H1 (cell line): ENCODE data around the gene IL21R. TPM values are rescaled to one million over a fixed set of nuclear protein-coding genes. Genes with fewer than 3 reads are reported as not detected.

Experiments
- CTCF ChIA-PET: fragments of 300-600 bp; sonication (Branson Sonifier 250); formaldehyde crosslinking; loops from one replicate; lab custom pipeline; 2021; ENCODE audit not compliant: partially characterized antibody; lab: Charles Lee
- POLR2A ChIA-PET: fragments of 300-600 bp; sonication (Branson Sonifier 250); formaldehyde crosslinking; loops from one replicate; lab custom pipeline; 2021; ENCODE audit warnings: inconsistent platforms; ENCODE audit not compliant: partially characterized antibody; lab: Charles Lee
- DNase-seq, 2 experiments: peaks; one replicate each; pipeline versions ENCODE4 v3.0.0 to v3.0.0-alpha.2; 2010 to 2022; ENCODE audit warnings: low spot score in 2 of 2, low read depth in 1 of 2, mixed read lengths in 1 of 2
- FAIRE-seq: peaks from 2 replicates; lab custom pipeline; 2011; peaks lifted over from hg19 to GRCh38; lab: Jason Lieb, UNC
- H2AFZ ChIP-seq: 2 replicates; pipeline ENCODE4 v1.8.1; 2012; ENCODE audit warnings: low read length, inconsistent platforms
- H2AK5ac ChIP-seq: 2 replicates; pipeline ENCODE4 v1.6.1; 2013; ENCODE audit warnings: low read depth, low read length
- H2BK120ac ChIP-seq: replicated peaks from 2 replicates; pipeline ENCODE3; 2013; ENCODE audit warnings: low read depth, low read length, inconsistent platforms
- H2BK12ac ChIP-seq: 2 replicates; pipeline ENCODE4 v1.6.1; 2013; ENCODE audit warnings: low read depth, low read length
- H2BK15ac ChIP-seq: 2 replicates; pipeline ENCODE4 v1.6.1; 2013; ENCODE audit warnings: low read length
- H2BK20ac ChIP-seq: 2 replicates; pipeline ENCODE4 v1.6.1; 2013; ENCODE audit warnings: low read length
- H2BK5ac ChIP-seq: 2 replicates; pipeline ENCODE4 v1.6.1; 2013; ENCODE audit warnings: low read depth, low read length
- H3K14ac ChIP-seq: 2 replicates; pipeline ENCODE4 v1.6.1; 2013; ENCODE audit warnings: inconsistent platforms; ENCODE audit not compliant: insufficient read length
- H3K18ac ChIP-seq: 2 replicates; pipeline ENCODE4 v1.6.1; 2013; ENCODE audit warnings: low read length; ENCODE audit errors: extremely low read depth
- H3K23ac ChIP-seq: 2 replicates; pipeline ENCODE4 v1.6.1; 2013; ENCODE audit warnings: inconsistent platforms; ENCODE audit not compliant: insufficient read length
- H3K23me2 ChIP-seq: 2 replicates; pipeline ENCODE4 v1.6.1; 2013; ENCODE audit warnings: low read depth, low read length
- H3K27ac ChIP-seq: 2 replicates; pipeline ENCODE4 v1.6.1; 2011; ENCODE audit warnings: low read depth, low read length, inconsistent platforms
- H3K27me3 ChIP-seq, 4 experiments: replicated peaks in 1 of 4; 1 replicate in 1 of 4; 2 replicates in 3 of 4; pipeline versions ENCODE4 v1.6.1 to v1.8.1; 2011 to 2013; ENCODE audit warnings: low read length in 3 of 4, mild to moderate bottlenecking in 3 of 4, inconsistent platforms in 2 of 4, mixed read lengths in 2 of 4, moderate library complexity in 1 of 4; ENCODE audit not compliant: control insufficient read depth in 3 of 4, insufficient read depth in 3 of 4; ENCODE audit errors: extremely low read depth in 1 of 4
- H3K36me3 ChIP-seq, 4 experiments: 2 replicates each; pipeline versions ENCODE4 v1.6.1 to v1.8.1; 2011 to 2013; ENCODE audit warnings: mild to moderate bottlenecking in 4 of 4, low read length in 3 of 4, moderate library complexity in 2 of 4, control low read depth in 1 of 4, inconsistent platforms in 1 of 4; ENCODE audit not compliant: insufficient read depth in 4 of 4, control insufficient read depth in 2 of 4
- H3K4ac ChIP-seq: replicated peaks from 2 replicates; pipeline ENCODE3; 2013; ENCODE audit warnings: low read length, low read depth, mixed read lengths, inconsistent platforms; ENCODE audit not compliant: insufficient read length
- H3K4me1 ChIP-seq, 4 experiments: replicated peaks in 1 of 4; 1 replicate in 1 of 4; 2 replicates in 3 of 4; pipeline versions ENCODE4 v1.6.1 to v1.8.1; 2011 to 2013; ENCODE audit warnings: low read length in 3 of 4, inconsistent platforms in 2 of 4, mixed read lengths in 1 of 4; ENCODE audit not compliant: insufficient read depth in 4 of 4, control insufficient read depth in 3 of 4
- H3K4me2 ChIP-seq, 2 experiments: 2 replicates each; pipeline versions ENCODE4 v1.6.1 to v1.8.1; 2011 to 2013; ENCODE audit warnings: low read depth in 2 of 2, low read length in 2 of 2, control low read depth in 1 of 2, inconsistent platforms in 1 of 2, mild to moderate bottlenecking in 1 of 2; ENCODE audit not compliant: insufficient read depth in 1 of 2
- H3K4me3 ChIP-seq, 4 experiments: fragments of 200-600, 300-600 bp in 1 of 4; sonication (generic), shearing (Covaris generic), sonication (Bioruptor Twin) in 1 of 4; 2 replicates each; pipeline versions ENCODE4 v1.5.1 to v1.8.1; 2011 to 2016; ENCODE audit warnings: low read length in 4 of 4, low read depth in 3 of 4, control low read depth in 2 of 4, inconsistent platforms in 2 of 4, mild to moderate bottlenecking in 2 of 4, mixed read lengths in 1 of 4, moderate library complexity in 1 of 4; ENCODE audit not compliant: insufficient read depth in 2 of 4; ENCODE audit errors: extremely low read depth in 1 of 4
- H3K56ac ChIP-seq: replicated peaks from 2 replicates; pipeline ENCODE3; 2013; ENCODE audit warnings: low read depth, mild to moderate bottlenecking, mixed read lengths, low read length, inconsistent platforms; ENCODE audit not compliant: insufficient read length
- H3K79me1 ChIP-seq: 2 replicates; pipeline ENCODE4 v1.6.1; 2013; ENCODE audit warnings: low read depth, low read length, control low read depth
- H3K79me2 ChIP-seq, 2 experiments: 2 replicates each; pipeline versions ENCODE4 v1.6.1 to v1.8.1; 2012 to 2013; ENCODE audit warnings: low read length in 2 of 2, mild to moderate bottlenecking in 2 of 2, inconsistent platforms in 1 of 2; ENCODE audit not compliant: insufficient read depth in 2 of 2, control insufficient read depth in 1 of 2
- H3K9ac ChIP-seq, 4 experiments: replicated peaks in 1 of 4; 1 replicate in 1 of 4; 2 replicates in 3 of 4; pipeline versions ENCODE4 v1.6.1 to v1.8.1; 2011 to 2013; ENCODE audit warnings: low read depth in 3 of 4, low read length in 3 of 4, control low read depth in 2 of 4, mild to moderate bottlenecking in 2 of 4, moderate library complexity in 2 of 4, inconsistent platforms in 1 of 4; ENCODE audit errors: extremely low read depth in 1 of 4
- H3K9me3 ChIP-seq, 2 experiments: 2 replicates each; pipeline versions ENCODE4 v1.6.1 to v1.8.1; 2012 to 2013; ENCODE audit warnings: mild to moderate bottlenecking in 2 of 2, moderate library complexity in 2 of 2, control low read depth in 1 of 2, inconsistent platforms in 1 of 2, low read depth in 1 of 2, low read length in 1 of 2, mixed read lengths in 1 of 2; ENCODE audit not compliant: insufficient read depth in 2 of 2
- H4K20me1 ChIP-seq, 2 experiments: replicated peaks in 1 of 2; 2 replicates each; pipeline versions ENCODE3 to v1.8.1; 2011 to 2013; ENCODE audit warnings: inconsistent platforms in 2 of 2, low read length in 2 of 2, mild to moderate bottlenecking in 1 of 2; ENCODE audit not compliant: insufficient read depth in 2 of 2, control insufficient read depth in 1 of 2
- H4K5ac ChIP-seq: 2 replicates; pipeline ENCODE4 v1.6.1; 2013; ENCODE audit warnings: low read length, low read depth, mixed read lengths, inconsistent platforms; ENCODE audit not compliant: insufficient read length
- H4K8ac ChIP-seq: 2 replicates; pipeline ENCODE4 v1.8.0; 2013; ENCODE audit warnings: mild to moderate bottlenecking, moderate library complexity, low read length, inconsistent platforms; ENCODE audit not compliant: insufficient read depth; ENCODE audit errors: extremely low read depth
- H4K91ac ChIP-seq: replicated peaks from 2 replicates; pipeline ENCODE3; 2013; ENCODE audit warnings: low read length, mixed read lengths, inconsistent platforms; ENCODE audit not compliant: insufficient read length
- CBX5 ChIP-seq: fragments of 300-800, 300-1000 bp; sonication (generic); IDR thresholded peaks from 2 replicates; pipeline ENCODE4 v1.7.1; 2016; ENCODE audit warnings: antibody characterized with exemption, low read length, low read depth
- EP300 ChIP-seq, 2 experiments: IDR thresholded peaks; 1 replicate in 1 of 2; 2 replicates in 1 of 2; pipeline ENCODE4 v1.6.1; 2011 to 2012; ENCODE audit warnings: low read depth in 2 of 2, low read length in 2 of 2, mild to moderate bottlenecking in 2 of 2, borderline replicate concordance in 1 of 2, inconsistent platforms in 1 of 2, moderate library complexity in 1 of 2
- FOSL1 ChIP-seq: IDR thresholded peaks from 2 replicates; pipeline ENCODE4 v1.6.1; 2011; ENCODE audit warnings: mild to moderate bottlenecking, low read depth, low read length, moderate library complexity; ENCODE audit not compliant: insufficient read depth
- KDM4A ChIP-seq: IDR thresholded peaks from one replicate; pipeline ENCODE4 v1.7.1; 2012; ENCODE audit warnings: low read depth, mild to moderate bottlenecking, moderate library complexity, low read length, inconsistent platforms; ENCODE audit not compliant: severe bottlenecking
- SIX5 ChIP-seq: IDR thresholded peaks from 2 replicates; pipeline ENCODE4 v1.6.1; 2011; ENCODE audit warnings: mild to moderate bottlenecking, low read depth, low read length
- TAF7 ChIP-seq: optimal IDR thresholded peaks from 2 replicates; pipeline ENCODE3; 2011; ENCODE audit warnings: low read depth, mild to moderate bottlenecking, inconsistent platforms, low read length, moderate library complexity, borderline replicate concordance
- WGBS, 2 experiments: shearing (Covaris generic) in 1 of 2; methylation state at CpG; one replicate each; pipeline versions ENCODE4 v1.1.6 to v1.1.7; 2013 to 2015; ENCODE audit warnings: low lambda C conversion rate in 2 of 2, mixed read lengths in 2 of 2, inconsistent platforms in 1 of 2, low coverage in 1 of 2, missing lambda C conversion rate in 1 of 2; ENCODE audit not compliant: insufficient replicate concordance in 2 of 2, insufficient coverage in 1 of 2, insufficient read length in 1 of 2; ENCODE audit errors: extremely low coverage in 1 of 2, missing lambda C conversion rate in 1 of 2; 5-methylcytosine and 5-hydroxymethylcytosine counted together
- polyA plus RNA-seq, 7 experiments: library from polyadenylated mRNA; depleted of rRNA in 3 of 7; stranded (reverse) in 5 of 7; unstranded in 2 of 7; fragments of >200 nt in 5 of 7; fragments of 200-250 nt in 2 of 7; gene quantifications; 1 replicate in 5 of 7; 2 replicates in 1 of 7; 4 replicates in 1 of 7; pipeline versions ENCODE4 v1.2.1 to v1.2.3, GENCODE V29; 2011 to 2013; ENCODE audit warnings: missing spikeins in 2 of 7, mixed read lengths in 2 of 7
- total RNA-seq: library from RNA; stranded (reverse); fragmentation: NEBNext Ultra II Directional; extraction: Animal tissue kit (Norgen Biotek cat#: 25700); gene quantifications from 2 replicates; pipeline ENCODE4 v1.2.1, GENCODE V29; 2021
- TF ChIP-seq, protein P1 (sequence below): IDR thresholded peaks from 2 replicates; pipeline ENCODE4 v1.6.1; 2012; ENCODE audit warnings: inconsistent platforms
- TF ChIP-seq, protein P2 (sequence below), 3 experiments: IDR thresholded peaks; 1 replicate in 2 of 3; 2 replicates in 1 of 3; pipeline versions ENCODE4 v1.5.1 to v1.6.1; 2011; ENCODE audit warnings: low read length in 3 of 3, mild to moderate bottlenecking in 3 of 3, inconsistent platforms in 2 of 3, low read depth in 1 of 3, moderate library complexity in 1 of 3; ENCODE audit not compliant: insufficient read depth in 1 of 3; ENCODE audit errors: control extremely low read depth in 1 of 3

The IL21R gene
- total and polyA plus RNA-seq, 2 of the 8 experiments (the other 6 are each of a cell fraction or from before 2014, with no cell fraction given) = 0.34 to 0.70 TPM

- no peak overlapping the region for H3K14ac ChIP-seq
- no peak overlapping the region for H3K27ac ChIP-seq
- H3K27me3 ChIP-seq = no peaks in the 10 kb centered on the region
- H3K36me3 ChIP-seq = peaks cover 52 to 89% (median 75%) of the 10 kb centered on the region in 4 experiments
- FAIRE-seq = no peak
- DNase-seq = no peak
- H3K56ac ChIP-seq = no peak overlapping the region
- no peak overlapping the region for H3K4me3 ChIP-seq
- ChIA-PET POLR2A (no interaction called here), CTCF (interaction anchor here (0.7 to 2.1 kb wide), 2 partner anchors 34 to 301 kb away, joined by 3 to 6 read pairs; no protein-coding TSS in a partner anchor)
- no peaks in the 10 kb centered on the region; the same call in 1 of the 2 replicates for H3K79me1 ChIP-seq
- no peak overlapping the region for H2AK5ac ChIP-seq
- no peaks in the 10 kb centered on the region for H3K23me2 ChIP-seq
- peaks cover 2 to 3% of the 10 kb centered on the region in 2 experiments for H4K20me1 ChIP-seq
- H3K4me2 ChIP-seq = no peak overlapping the region
- H3K23ac ChIP-seq = no peak overlapping the region
- H2AFZ ChIP-seq = no peak overlapping the region
- no peak overlapping the region for H3K9ac ChIP-seq
- H4K5ac ChIP-seq = no peak overlapping the region
- H2BK12ac ChIP-seq = no peak overlapping the region
- no peaks in the 10 kb centered on the region for H3K4me1 ChIP-seq
- no peak overlapping the region for H2BK20ac ChIP-seq
- H3K4ac ChIP-seq = no peak overlapping the region
- H2BK15ac ChIP-seq = no peak overlapping the region
- no peak overlapping the region for H4K8ac ChIP-seq
- no peaks in the 10 kb centered on the region for H3K79me2 ChIP-seq
- 91% methylated on average over 15 of the region's 15 CpGs; no CpG with 5 or more reads in 1 of the 2 experiments for WGBS, 2 experiments
- H4K91ac ChIP-seq = no peak overlapping the region
- H3K9me3 ChIP-seq = no peaks in the 10 kb centered on the region
- H2BK5ac ChIP-seq = no peak overlapping the region
- no peak overlapping the region for H3K18ac ChIP-seq
- H2BK120ac ChIP-seq = no peak overlapping the region
- TF ChIP-seq KDM4A (no peak), SIX5 (no peak), TAF7 (no peak), FOSL1 (no peak), EP300 (IDR thresholded peaks at IDR 0.05; ENCODE audit: borderline replicate concordance in 1 of 2, low read depth in 2 of 2, low read length in 2 of 2) (no peak), CBX5 (no peak)
- TF ChIP-seq, protein P1, sequence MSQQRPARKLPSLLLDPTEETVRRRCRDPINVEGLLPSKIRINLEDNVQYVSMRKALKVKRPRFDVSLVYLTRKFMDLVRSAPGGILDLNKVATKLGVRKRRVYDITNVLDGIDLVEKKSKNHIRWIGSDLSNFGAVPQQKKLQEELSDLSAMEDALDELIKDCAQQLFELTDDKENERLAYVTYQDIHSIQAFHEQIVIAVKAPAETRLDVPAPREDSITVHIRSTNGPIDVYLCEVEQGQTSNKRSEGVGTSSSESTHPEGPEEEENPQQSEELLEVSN = no peak
- TF ChIP-seq, protein P2, sequence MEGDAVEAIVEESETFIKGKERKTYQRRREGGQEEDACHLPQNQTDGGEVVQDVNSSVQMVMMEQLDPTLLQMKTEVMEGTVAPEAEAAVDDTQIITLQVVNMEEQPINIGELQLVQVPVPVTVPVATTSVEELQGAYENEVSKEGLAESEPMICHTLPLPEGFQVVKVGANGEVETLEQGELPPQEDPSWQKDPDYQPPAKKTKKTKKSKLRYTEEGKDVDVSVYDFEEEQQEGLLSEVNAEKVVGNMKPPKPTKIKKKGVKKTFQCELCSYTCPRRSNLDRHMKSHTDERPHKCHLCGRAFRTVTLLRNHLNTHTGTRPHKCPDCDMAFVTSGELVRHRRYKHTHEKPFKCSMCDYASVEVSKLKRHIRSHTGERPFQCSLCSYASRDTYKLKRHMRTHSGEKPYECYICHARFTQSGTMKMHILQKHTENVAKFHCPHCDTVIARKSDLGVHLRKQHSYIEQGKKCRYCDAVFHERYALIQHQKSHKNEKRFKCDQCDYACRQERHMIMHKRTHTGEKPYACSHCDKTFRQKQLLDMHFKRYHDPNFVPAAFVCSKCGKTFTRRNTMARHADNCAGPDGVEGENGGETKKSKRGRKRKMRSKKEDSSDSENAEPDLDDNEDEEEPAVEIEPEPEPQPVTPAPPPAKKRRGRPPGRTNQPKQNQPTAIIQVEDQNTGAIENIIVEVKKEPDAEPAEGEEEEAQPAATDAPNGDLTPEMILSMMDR (IDR thresholded peaks at IDR 0.05; ENCODE audit: control extremely low read depth in 1 of 3, insufficient read depth in 1 of 3, low read depth in 1 of 3, low read length in 3 of 3) = no peak
Measured at GRCh38 chr16:27481282-27481934, 79.4 kb downstream of the IL21R start.
